ENCODE results near the gene YBX2. TPM values are rescaled to one million over a fixed set of nuclear protein-coding genes. Genes with fewer than 3 reads are reported as not detected.
"Not testable (repeated sequence)": the region's sequence is repeated elsewhere in the genome, so short reads cannot be mapped to it uniquely, and the experiment has no call there.

Gene YBX2
- 0.52 TPM for total RNA-seq

GRCh38 chr17:7294614-7295153 lies at the start of gene YBX2:
Gene YBX2 (minus strand): TSS chr17:7294639. CDS start chr17:7294500, 139 bp downstream.
- Histone ChIP-seq H3K4me1 (ENCODE audit: control insufficient read depth in 3 of 3, insufficient read depth in 3 of 3, low read length in 3 of 3) (peaks cover 53 to 63% (median 61%) of the 10 kb centered on the region in 3 donors), H3K9ac (ENCODE audit: low read depth in 1 of 3, low read length in 3 of 3) (peak within 1 kb of the TSS in 2 of 3 donors; percentile 51 to 72), H3K27me3 (ENCODE audit: control insufficient read depth in 3 of 3, insufficient read depth in 3 of 3, low read length in 3 of 3) (peaks cover 0 to 7% (median 6%) of the 10 kb centered on the region in 3 donors), H3K4me3 (ENCODE audit: low read length in 3 of 3) (peak within 1 kb of the TSS in 2 of 3 donors; percentile 60 to 61), H3K9me3 (ENCODE audit: control insufficient read depth in 3 of 3, low read length in 3 of 3) (no peaks in the 10 kb centered on the region), H3K27ac (ENCODE audit: low read depth, low read length) (no peak within 1 kb of the TSS), H3K36me3 (ENCODE audit: control insufficient read depth in 3 of 3, insufficient read depth in 3 of 3, low read length in 3 of 3) (no peaks in the 10 kb centered on the region)

- Histone ChIP-seq H3K9me3 (ENCODE audit: control insufficient read depth in 3 of 3, low read length in 3 of 3) (no peaks in the 10 kb centered on the region), H3K27ac (ENCODE audit: low read depth, low read length) (no peak overlapping the region), H3K4me1 (ENCODE audit: control insufficient read depth in 3 of 3, insufficient read depth in 3 of 3, low read length in 3 of 3) (peaks cover 17 to 24% (median 19%) of the 10 kb centered on the region in 3 donors), H3K4me3 (ENCODE audit: low read length in 3 of 3) (no peak overlapping the region), H3K36me3 (ENCODE audit: control insufficient read depth in 3 of 3, insufficient read depth in 3 of 3, low read length in 3 of 3) (no peaks in the 10 kb centered on the region), H3K27me3 (ENCODE audit: control insufficient read depth in 3 of 3, insufficient read depth in 3 of 3, low read length in 3 of 3) (peaks cover 8 to 25% (median 20%) of the 10 kb centered on the region in 3 donors), H3K9ac (ENCODE audit: low read depth in 1 of 3, low read length in 3 of 3) (no peak overlapping the region)
Observed at GRCh38 chr17:7343250-7343649, 48.8 kb upstream of the YBX2 start.

GRCh38 chr17:7341842-7342241 lies 47.4 kb upstream of the YBX2 start:
- Histone ChIP-seq H3K9me3 (ENCODE audit: control insufficient read depth in 3 of 3, low read length in 3 of 3) (no peaks in the 10 kb centered on the region), H3K4me1 (ENCODE audit: control insufficient read depth in 3 of 3, insufficient read depth in 3 of 3, low read length in 3 of 3) (peaks cover 3 to 10% (median 7%) of the 10 kb centered on the region in 3 donors), H3K4me3 (ENCODE audit: low read length in 3 of 3) (no peak overlapping the region), H3K27ac (ENCODE audit: low read depth, low read length) (no peak overlapping the region), H3K36me3 (ENCODE audit: control insufficient read depth in 3 of 3, insufficient read depth in 3 of 3, low read length in 3 of 3) (no peaks in the 10 kb centered on the region), H3K27me3 (ENCODE audit: control insufficient read depth in 3 of 3, insufficient read depth in 3 of 3, low read length in 3 of 3) (peaks cover 15 to 36% (median 25%) of the 10 kb centered on the region in 3 donors), H3K9ac (ENCODE audit: low read depth in 1 of 3, low read length in 3 of 3) (no peak overlapping the region)

GRCh38 chr17:7340179-7340578 lies 45.7 kb upstream of the YBX2 start:
- Histone ChIP-seq H3K27me3 (ENCODE audit: control insufficient read depth in 3 of 3, insufficient read depth in 3 of 3, low read length in 3 of 3) (peaks cover 29 to 49% (median 42%) of the 10 kb centered on the region in 3 donors), H3K27ac (ENCODE audit: low read depth, low read length) (no peak overlapping the region), H3K9me3 (ENCODE audit: control insufficient read depth in 3 of 3, low read length in 3 of 3) (no peaks in the 10 kb centered on the region), H3K4me1 (ENCODE audit: control insufficient read depth in 3 of 3, insufficient read depth in 3 of 3, low read length in 3 of 3) (no peaks in the 10 kb centered on the region), H3K36me3 (ENCODE audit: control insufficient read depth in 3 of 3, insufficient read depth in 3 of 3, low read length in 3 of 3) (no peaks in the 10 kb centered on the region), H3K9ac (ENCODE audit: low read depth in 1 of 3, low read length in 3 of 3) (no peak overlapping the region), H3K4me3 (ENCODE audit: low read length in 3 of 3) (no peak overlapping the region)

GRCh38 chr17:7337600-7337999 lies 43.2 kb upstream of the YBX2 start:
- H3K4me3 ChIP-seq (ENCODE audit: low read length in 3 of 3); H3K9me3 ChIP-seq (ENCODE audit: control insufficient read depth in 3 of 3, low read length in 3 of 3); H3K27ac ChIP-seq (ENCODE audit: low read depth, low read length); H3K36me3 ChIP-seq (ENCODE audit: control insufficient read depth in 3 of 3, insufficient read depth in 3 of 3, low read length in 3 of 3); H3K9ac ChIP-seq (ENCODE audit: low read depth in 1 of 3, low read length in 3 of 3); H3K4me1 ChIP-seq (ENCODE audit: control insufficient read depth in 3 of 3, insufficient read depth in 3 of 3, low read length in 3 of 3): not testable (repeated sequence)
- peaks cover 34 to 51% (median 50%) of the 10 kb centered on the region in 3 donors for H3K27me3 ChIP-seq (ENCODE audit: control insufficient read depth in 3 of 3, insufficient read depth in 3 of 3, low read length in 3 of 3)

- Histone ChIP-seq H3K27me3 (ENCODE audit: control insufficient read depth in 3 of 3, insufficient read depth in 3 of 3, low read length in 3 of 3) (peaks cover 28 to 49% (median 43%) of the 10 kb centered on the region in 3 donors), H3K4me1 (ENCODE audit: control insufficient read depth in 3 of 3, insufficient read depth in 3 of 3, low read length in 3 of 3) (no peaks in the 10 kb centered on the region), H3K27ac (ENCODE audit: low read depth, low read length) (no peak within 1 kb of the TSS), H3K9me3 (ENCODE audit: control insufficient read depth in 3 of 3, low read length in 3 of 3) (no peaks in the 10 kb centered on the region), H3K4me3 (ENCODE audit: low read length in 3 of 3) (peak within 1 kb of the TSS in 1 of 3 donors; percentile 20), H3K36me3 (ENCODE audit: control insufficient read depth in 3 of 3, insufficient read depth in 3 of 3, low read length in 3 of 3) (no peaks in the 10 kb centered on the region), H3K9ac (ENCODE audit: low read depth in 1 of 3, low read length in 3 of 3) (peak within 1 kb of the TSS in 2 of 3 donors; percentile 1 to 23)
Observed at GRCh38 chr17:7336240-7337175, 42.1 kb upstream of the YBX2 start, which contains the start of gene ACAP1. Gene ACAP1 (plus strand): TSS chr17:7336529. CDS start chr17:7336735, 206 bp downstream.

GRCh38 chr17:7335765-7336164 lies 41.3 kb upstream of the YBX2 start:
- H3K36me3 ChIP-seq (ENCODE audit: control insufficient read depth in 3 of 3, insufficient read depth in 3 of 3, low read length in 3 of 3); H3K27ac ChIP-seq (ENCODE audit: low read depth, low read length); H3K4me1 ChIP-seq (ENCODE audit: control insufficient read depth in 3 of 3, insufficient read depth in 3 of 3, low read length in 3 of 3): not testable (repeated sequence)

GRCh38 chr17:7334938-7335538 lies 40.6 kb upstream of the YBX2 start:
- no peaks in the 10 kb centered on the region for H3K9me3 ChIP-seq (ENCODE audit: control insufficient read depth in 3 of 3, low read length in 3 of 3)
- H3K27me3 ChIP-seq (ENCODE audit: control insufficient read depth in 3 of 3, insufficient read depth in 3 of 3, low read length in 3 of 3) = peaks cover 26 to 44% (median 33%) of the 10 kb centered on the region in 3 donors
- H3K4me1 ChIP-seq (ENCODE audit: control insufficient read depth in 3 of 3, insufficient read depth in 3 of 3, low read length in 3 of 3) = peaks cover 5 to 7% (median 6%) of the 10 kb centered on the region in 3 donors
- no peaks in the 10 kb centered on the region for H3K36me3 ChIP-seq (ENCODE audit: control insufficient read depth in 3 of 3, insufficient read depth in 3 of 3, low read length in 3 of 3)
- H3K4me3 ChIP-seq (ENCODE audit: low read length in 3 of 3) = no peak overlapping the region
- H3K27ac ChIP-seq (ENCODE audit: low read depth, low read length) = no peak overlapping the region
- no peak overlapping the region for H3K9ac ChIP-seq (ENCODE audit: low read depth in 1 of 3, low read length in 3 of 3)

More at GRCh38 chr17:7335765-7336164, 41.3 kb upstream of the YBX2 start:
- H3K9ac ChIP-seq (ENCODE audit: low read depth in 1 of 3, low read length in 3 of 3); H3K4me3 ChIP-seq (ENCODE audit: low read length in 3 of 3); H3K9me3 ChIP-seq (ENCODE audit: control insufficient read depth in 3 of 3, low read length in 3 of 3): not testable (repeated sequence)
- peaks cover 26 to 47% (median 38%) of the 10 kb centered on the region in 3 donors for H3K27me3 ChIP-seq (ENCODE audit: control insufficient read depth in 3 of 3, insufficient read depth in 3 of 3, low read length in 3 of 3)

GRCh38 chr17:7332600-7333069 lies 38.2 kb upstream of the YBX2 start:
- H3K9ac ChIP-seq (ENCODE audit: low read depth in 1 of 3, low read length in 3 of 3); H3K27ac ChIP-seq (ENCODE audit: low read depth, low read length); H3K9me3 ChIP-seq (ENCODE audit: control insufficient read depth in 3 of 3, low read length in 3 of 3); H3K4me3 ChIP-seq (ENCODE audit: low read length in 3 of 3); H3K36me3 ChIP-seq (ENCODE audit: control insufficient read depth in 3 of 3, insufficient read depth in 3 of 3, low read length in 3 of 3): not testable (repeated sequence)
- Histone ChIP-seq H3K4me1 (ENCODE audit: control insufficient read depth in 3 of 3, insufficient read depth in 3 of 3, low read length in 3 of 3) (peaks cover 22 to 25% (median 23%) of the 10 kb centered on the region in 3 donors), H3K27me3 (ENCODE audit: control insufficient read depth in 3 of 3, insufficient read depth in 3 of 3, low read length in 3 of 3) (peaks cover 24 to 44% (median 26%) of the 10 kb centered on the region in 3 donors)

Data from skeletal muscle tissue (tissue), 4 donors.